Kidney (tissue), 14 donors: ENCODE data around the gene KCNH2. TPM values are rescaled to one million over a fixed set of nuclear protein-coding genes. Genes with fewer than 3 reads are reported as not detected.

Source experiments
- DNase-seq, 5 donors: peaks; one replicate each; pipeline ENCODE4 v3.0.0-alpha.2; 2013 to 2020
- FAIRE-seq: peaks from 2 replicates; lab custom pipeline; 2012; peaks lifted over from hg19 to GRCh38; lab: Jason Lieb, UNC
- H3K27ac ChIP-seq, 2 donors: one replicate each; pipeline ENCODE4 v1.7.0; 2013; ENCODE audit warnings: low read depth in 2 of 2, low read length in 2 of 2, inconsistent platforms in 1 of 2
- H3K27me3 ChIP-seq: one replicate; pipeline ENCODE4 v1.7.1; 2013; ENCODE audit warnings: low read length, inconsistent platforms; ENCODE audit not compliant: control insufficient read depth, insufficient read depth
- H3K36me3 ChIP-seq, 3 donors: one replicate each; pipeline versions ENCODE4 v1.7.0 to v1.7.1; 2013; ENCODE audit warnings: low read length in 3 of 3, control low read depth in 1 of 3, inconsistent platforms in 1 of 3; ENCODE audit not compliant: insufficient read depth in 3 of 3, control insufficient read depth in 2 of 3
- H3K4me1 ChIP-seq, 3 donors: one replicate each; pipeline versions ENCODE4 v1.7.0 to v1.7.1; 2013; ENCODE audit warnings: low read length in 3 of 3, inconsistent platforms in 1 of 3, low read depth in 1 of 3; ENCODE audit not compliant: control insufficient read depth in 2 of 3, insufficient read depth in 2 of 3
- H3K4me3 ChIP-seq, 3 donors: one replicate each; pipeline versions ENCODE4 v1.7.0 to v1.8.1; 2013; ENCODE audit warnings: low read length in 3 of 3, control low read depth in 1 of 3, inconsistent platforms in 1 of 3
- H3K9ac ChIP-seq, 3 donors: one replicate each; pipeline versions ENCODE4 v1.7.0 to v1.7.1; 2013; ENCODE audit warnings: low read length in 3 of 3, control low read depth in 1 of 3, inconsistent platforms in 1 of 3
- H3K9me3 ChIP-seq, 3 donors: one replicate each; pipeline versions ENCODE4 v1.7.0 to v1.7.1; 2013; ENCODE audit warnings: low read length in 3 of 3, control low read depth in 1 of 3, inconsistent platforms in 1 of 3; ENCODE audit not compliant: control insufficient read depth in 2 of 3, insufficient read depth in 1 of 3
- intact Hi-C: fragments of 100-400 bp; cut with DNase I; formaldehyde crosslinking; loops from one replicate; pipeline ENCODE4 v1.11.1; 2022
- polyA plus RNA-seq: library from polyadenylated mRNA; stranded (reverse); fragments of 350-450 nt; fragmentation: Illumina TruSeq; extraction: RNeasy Lipid Tissue Mini Kit (QIAGEN cat#74804); gene quantifications from one replicate; pipeline ENCODE4 v1.2.3, GENCODE V29; 2014; ENCODE audit warnings: low read depth, low replicate concordance; ENCODE audit not compliant: insufficient read depth
- total RNA-seq: library from RNA; stranded (reverse); fragmentation: NEBNext Ultra II Directional; extraction: Animal tissue kit (Norgen Biotek cat#: 25700); gene quantifications from one replicate; pipeline ENCODE4 v1.2.1, GENCODE V29; 2021
- TF ChIP-seq, protein P1 (sequence below): IDR thresholded peaks from 3 replicates; pipeline ENCODE4 v1.5.1; 2012; ENCODE audit warnings: mild to moderate bottlenecking, moderate library complexity, borderline replicate concordance; ENCODE audit not compliant: insufficient read depth; ENCODE audit errors: extremely low read depth
- donor health status: control.
- donor health status: control.
- donor health status: control.
- donor health status: control.
- donor health status: control.
- donor health status: DM: yes; HTN: yes; CAD: no.
- donor health status: Normal renal cell carcinoma (clear cell type).

KCNH2 gene
- total and polyA plus RNA-seq, 2 donors from 2014 or later = 1.3 to 1.5 TPM

DNA sequence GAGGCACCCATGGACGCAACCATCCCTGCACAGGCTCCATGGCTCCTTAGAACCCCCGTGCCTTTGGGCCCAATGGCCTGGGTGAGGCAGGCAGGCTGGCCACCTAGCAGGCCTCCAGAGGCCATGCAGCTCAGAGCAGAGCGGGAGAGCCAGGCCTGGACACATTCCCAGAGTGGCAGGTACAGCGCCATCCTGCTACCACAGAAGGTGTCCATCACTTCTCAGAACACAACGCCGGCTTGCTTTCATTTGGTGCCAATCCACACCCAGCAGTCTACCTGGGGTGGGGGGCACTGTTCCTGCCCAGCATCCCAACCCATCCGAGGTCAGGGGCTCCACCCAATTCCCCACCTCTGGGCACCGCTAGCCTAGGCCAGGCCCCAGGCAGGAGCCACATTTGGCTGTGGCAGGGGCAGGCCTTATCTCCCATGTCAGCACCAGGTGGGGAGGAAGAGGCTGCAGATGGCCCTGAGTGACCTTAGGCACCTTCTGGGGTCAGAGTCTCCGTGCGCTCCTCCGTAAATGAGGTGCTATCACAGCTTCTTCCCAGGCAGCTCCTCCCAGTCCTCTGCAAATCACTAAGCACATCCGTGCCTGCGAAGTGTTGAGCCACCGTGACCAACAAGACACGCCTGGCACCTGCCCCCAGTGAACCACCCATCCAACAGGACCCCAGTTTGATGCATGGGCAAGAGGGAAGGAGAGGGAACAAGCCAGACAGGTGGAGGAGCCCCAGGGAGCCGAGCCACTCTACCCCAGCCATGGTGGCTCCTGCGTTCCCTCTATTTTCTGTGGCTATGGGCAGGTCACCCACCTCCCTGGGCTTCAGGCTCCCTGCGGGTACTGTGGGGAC lies 14.2 kb downstream of the KCNH2 start:
- Histone ChIP-seq H3K4me1 (peaks cover 0 to 11% (median 0%) of the 10 kb centered on the region in 3 donors), H3K9ac (no peak overlapping the region), H3K9me3 (no peaks in the 10 kb centered on the region), H3K36me3 (no peaks in the 10 kb centered on the region), H3K27ac (no peak overlapping the region), H3K27me3 (no peaks in the 10 kb centered on the region), H3K4me3 (no peak overlapping the region)
- intact Hi-C loops = no loop called here
- no peak for DNase-seq
- no peak for FAIRE-seq
- TF ChIP-seq, protein P1, sequence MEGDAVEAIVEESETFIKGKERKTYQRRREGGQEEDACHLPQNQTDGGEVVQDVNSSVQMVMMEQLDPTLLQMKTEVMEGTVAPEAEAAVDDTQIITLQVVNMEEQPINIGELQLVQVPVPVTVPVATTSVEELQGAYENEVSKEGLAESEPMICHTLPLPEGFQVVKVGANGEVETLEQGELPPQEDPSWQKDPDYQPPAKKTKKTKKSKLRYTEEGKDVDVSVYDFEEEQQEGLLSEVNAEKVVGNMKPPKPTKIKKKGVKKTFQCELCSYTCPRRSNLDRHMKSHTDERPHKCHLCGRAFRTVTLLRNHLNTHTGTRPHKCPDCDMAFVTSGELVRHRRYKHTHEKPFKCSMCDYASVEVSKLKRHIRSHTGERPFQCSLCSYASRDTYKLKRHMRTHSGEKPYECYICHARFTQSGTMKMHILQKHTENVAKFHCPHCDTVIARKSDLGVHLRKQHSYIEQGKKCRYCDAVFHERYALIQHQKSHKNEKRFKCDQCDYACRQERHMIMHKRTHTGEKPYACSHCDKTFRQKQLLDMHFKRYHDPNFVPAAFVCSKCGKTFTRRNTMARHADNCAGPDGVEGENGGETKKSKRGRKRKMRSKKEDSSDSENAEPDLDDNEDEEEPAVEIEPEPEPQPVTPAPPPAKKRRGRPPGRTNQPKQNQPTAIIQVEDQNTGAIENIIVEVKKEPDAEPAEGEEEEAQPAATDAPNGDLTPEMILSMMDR = no peak

- Histone ChIP-seq H3K9ac (no peak overlapping the region), H3K27ac (no peak overlapping the region), H3K9me3 (no peaks in the 10 kb centered on the region), H3K27me3 (no peaks in the 10 kb centered on the region), H3K4me1 (peaks cover 0 to 11% (median 0%) of the 10 kb centered on the region in 3 donors), H3K4me3 (no peak overlapping the region), H3K36me3 (no peaks in the 10 kb centered on the region)
- TF ChIP-seq, protein P1 = peak; percentile 84
- FAIRE-seq (no peak), DNase-seq (peak in 4 of 5 donors; percentile 54 to 83 (median 71))
- intact Hi-C loops = no loop called here
These were observed 15.3 kb downstream of the KCNH2 start for GRCh38 chr7:150962553-150963399.

GRCh38 chr7:150962290-150962552 lies 15.9 kb downstream of the KCNH2 start:
- no peak overlapping the region for H3K27ac ChIP-seq
- FAIRE-seq = no peak

More at GRCh38 chr7:150962290-150962552, 15.9 kb downstream of the KCNH2 start:
- TF ChIP-seq, protein P1 = no peak
- H3K4me3 ChIP-seq = no peak overlapping the region
- intact Hi-C loops = no loop called here
- H3K4me1 ChIP-seq = peaks cover 0 to 11% (median 0%) of the 10 kb centered on the region in 3 donors
- H3K36me3 ChIP-seq = no peaks in the 10 kb centered on the region
- no peak overlapping the region for H3K9ac ChIP-seq
- peak in 1 of 5 donors; percentile 27 for DNase-seq
- H3K9me3 ChIP-seq = no peaks in the 10 kb centered on the region
- H3K27me3 ChIP-seq = no peaks in the 10 kb centered on the region
